ENCODE results near the gene HIVEP3.
"Not testable (repeated sequence)": the region's sequence is repeated elsewhere in the genome, so short reads cannot be mapped to it uniquely, and the experiment has no call there.

The HIVEP3 gene

GRCh38 chr1:41580520-41581172 is 338.1 kb downstream of the HIVEP3 start:
- no peak for DNase-seq (ENCODE audit: low read depth)

- DNase-seq (ENCODE audit: low read depth): no peak
Measured at GRCh38 chr1:41580021-41580420, 338.7 kb downstream of the HIVEP3 start.

DNA sequence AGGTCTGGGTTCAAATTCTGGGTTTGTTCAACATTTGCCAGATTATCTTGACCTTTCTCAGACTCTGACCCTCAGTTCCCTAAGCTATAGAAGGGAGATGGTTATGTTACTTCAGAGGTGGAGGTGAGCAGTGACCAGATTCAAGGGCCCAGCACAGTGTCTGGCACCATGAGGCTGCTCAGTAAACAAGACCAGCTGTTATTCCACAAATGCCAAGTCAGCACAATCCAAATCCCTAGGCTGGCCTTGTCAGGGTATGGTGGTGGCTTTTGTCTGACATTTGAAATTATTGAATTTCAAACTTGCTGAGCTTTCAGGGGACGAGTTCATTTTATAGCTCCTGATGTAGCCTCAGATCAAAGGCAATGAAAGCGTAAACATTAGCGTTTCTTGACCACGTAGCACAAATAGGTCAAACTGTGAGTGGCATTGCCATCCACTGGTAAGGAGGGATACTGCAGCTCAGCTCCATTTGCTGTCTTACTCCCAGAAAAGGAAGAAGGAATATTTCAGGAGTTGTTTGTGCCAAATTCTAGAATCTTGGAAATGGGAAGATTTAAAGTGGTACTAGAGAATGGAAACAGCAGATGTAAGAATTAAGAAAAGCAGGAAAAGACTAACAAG is 339.9 kb downstream of the HIVEP3 start:
- no peak for DNase-seq (ENCODE audit: low read depth)

DNA sequence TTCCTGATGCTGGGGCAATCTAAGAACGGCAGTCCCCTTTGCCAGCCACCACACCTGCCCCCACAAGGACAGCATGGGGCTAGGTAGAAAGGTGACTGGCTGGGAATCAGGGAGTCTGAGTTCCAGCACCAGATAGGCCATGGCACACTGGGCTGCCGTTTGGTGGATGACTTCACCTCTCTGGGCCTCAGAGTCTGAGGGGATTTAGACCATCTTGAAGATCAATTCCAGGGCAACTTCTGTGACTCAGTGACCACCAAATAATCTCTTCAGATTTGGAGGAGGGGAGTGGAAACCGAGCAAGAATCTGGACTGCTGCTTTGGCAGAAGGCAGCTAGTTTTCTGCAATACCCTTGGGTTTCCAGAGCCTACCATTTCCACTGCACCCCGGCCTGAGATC is 342.1 kb downstream of the HIVEP3 start:
- no peak for DNase-seq (ENCODE audit: low read depth)

DNA sequence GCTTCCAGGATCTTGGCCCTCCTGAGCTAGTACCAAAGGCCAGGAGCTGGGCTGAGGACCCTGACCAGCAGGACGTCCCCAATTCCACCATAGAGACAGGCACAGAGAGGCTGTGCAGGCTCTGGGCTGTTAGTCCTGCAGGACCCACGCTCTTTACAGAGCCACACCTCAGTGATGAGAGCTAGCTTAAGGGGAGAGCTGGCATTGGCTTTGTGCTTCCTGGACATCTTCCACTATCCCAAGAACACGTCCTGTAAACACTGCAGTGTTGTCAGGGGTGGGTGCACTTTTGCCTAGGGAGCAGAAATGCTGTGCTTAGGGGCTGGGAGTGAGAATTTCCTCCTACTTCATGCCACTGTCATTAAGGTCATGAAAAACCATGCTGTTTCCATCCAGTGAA is 342.5 kb downstream of the HIVEP3 start:
- no peak for DNase-seq (ENCODE audit: low read depth)

DNA sequence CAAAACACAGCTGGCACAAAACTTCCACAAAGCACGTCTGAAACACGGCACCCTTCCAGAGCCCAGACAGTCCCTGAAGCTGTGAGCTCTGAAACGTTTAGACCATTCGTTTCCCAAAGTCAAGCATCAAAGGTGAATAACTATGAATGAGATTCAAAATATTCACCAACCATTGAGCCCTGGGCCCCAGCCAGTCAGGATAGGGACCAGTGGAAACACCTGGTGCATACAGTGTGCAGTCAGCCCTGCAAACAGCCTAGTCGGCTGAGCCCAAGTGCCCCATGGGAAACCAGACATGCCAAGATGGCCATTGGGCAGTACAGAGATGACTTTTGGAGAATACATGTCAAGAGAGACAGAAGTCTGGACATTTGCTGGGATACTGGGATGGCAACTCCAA is 343.9 kb downstream of the HIVEP3 start:
- no peak for DNase-seq (ENCODE audit: low read depth)

DNA sequence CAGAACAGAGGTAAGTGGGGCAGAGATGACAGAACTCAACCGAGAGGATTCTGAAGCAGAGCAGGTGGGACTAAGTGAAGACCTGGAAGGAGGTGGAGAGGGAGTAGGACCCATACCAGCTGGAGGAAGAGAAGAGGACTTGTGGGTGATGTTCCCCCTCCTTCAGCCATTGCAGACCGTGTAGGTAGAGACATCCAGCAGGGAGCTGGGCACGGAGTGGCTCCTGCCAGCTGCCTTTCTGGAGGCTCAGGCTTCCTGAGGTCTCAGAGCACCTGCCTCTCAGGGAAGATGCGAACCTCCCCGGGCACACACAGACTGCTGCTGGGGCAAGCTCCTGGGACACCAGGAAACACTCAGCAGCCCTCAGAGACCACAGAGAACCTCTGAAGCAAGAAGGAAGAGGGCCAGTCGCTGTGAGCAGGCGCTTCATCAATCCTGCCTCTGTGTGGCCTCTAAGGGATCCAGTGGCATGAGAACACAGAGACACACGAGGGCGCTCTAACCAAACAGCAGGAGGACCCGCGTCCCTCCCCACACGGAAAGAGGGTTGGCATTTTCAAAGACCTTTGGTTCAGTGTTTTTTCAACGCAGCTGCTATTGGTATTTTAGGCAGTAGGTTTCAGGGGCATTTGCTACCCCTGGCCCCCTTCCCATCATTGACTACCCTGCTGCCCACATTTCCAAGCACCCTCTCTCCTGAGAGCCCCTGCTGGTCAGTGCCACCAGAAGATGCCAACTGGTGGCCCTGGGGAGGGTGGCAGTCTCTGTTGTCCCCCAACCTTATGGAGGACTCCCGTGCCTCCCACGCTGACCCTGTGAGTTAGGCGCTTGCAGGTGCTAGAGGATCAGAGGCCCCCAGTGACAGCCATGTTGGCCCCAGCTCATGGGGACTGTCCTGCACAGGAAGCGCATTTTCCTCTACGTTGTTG is 344.7 kb downstream of the HIVEP3 start:
- DNase-seq (ENCODE audit: low read depth): peak; percentile 63

GRCh38 chr1:41573194-41573593 is 345.5 kb downstream of the HIVEP3 start:
- no peak for DNase-seq (ENCODE audit: low read depth)

DNA sequence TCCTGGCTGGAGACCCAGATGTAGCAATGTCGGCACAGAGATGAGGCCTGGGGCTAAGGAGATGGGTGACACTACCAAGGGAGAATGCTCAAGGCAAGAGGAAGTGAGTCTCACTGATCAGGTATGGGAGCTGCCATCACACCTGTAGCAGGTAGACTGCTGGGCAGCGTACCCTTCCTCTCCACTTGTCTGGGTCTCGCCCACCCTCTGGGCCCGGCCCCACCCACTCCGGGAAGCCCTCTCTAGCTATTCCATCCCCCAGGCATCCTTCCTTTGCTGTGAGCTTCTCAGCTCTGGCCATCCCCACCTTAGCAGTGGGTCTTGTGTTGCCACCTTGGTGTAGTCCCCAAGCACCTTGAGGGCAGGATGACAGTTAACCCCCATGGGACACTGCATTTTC is 346.5 kb downstream of the HIVEP3 start:
- DNase-seq (ENCODE audit: low read depth): no peak

GRCh38 chr1:41571041-41571440 is 347.7 kb downstream of the HIVEP3 start:
- DNase-seq (ENCODE audit: low read depth): no peak

GRCh38 chr1:41568204-41568603 is 350.5 kb downstream of the HIVEP3 start:
- DNase-seq (ENCODE audit: low read depth): no peak

DNA sequence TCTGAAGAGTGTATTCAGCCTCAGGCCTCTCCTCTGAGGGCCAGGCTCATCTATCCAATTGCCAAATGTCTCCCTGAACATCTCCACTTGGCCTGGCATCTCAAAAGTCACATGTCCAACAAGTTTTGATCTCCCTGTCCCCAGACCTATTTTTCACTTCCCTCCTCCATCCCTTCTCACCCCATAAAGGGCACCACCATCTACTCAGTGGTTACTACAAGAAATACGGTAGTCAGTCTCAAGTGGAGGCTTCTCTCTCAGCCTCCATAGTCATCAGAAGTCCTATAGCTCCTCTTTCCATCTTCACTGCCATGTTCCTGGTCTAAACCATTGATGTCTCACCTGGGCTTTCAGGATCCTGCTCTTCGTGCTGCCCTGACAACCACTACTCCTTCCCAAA is 351.8 kb downstream of the HIVEP3 start:
- no peak for DNase-seq (ENCODE audit: low read depth)

- no peak for DNase-seq (ENCODE audit: low read depth)
Measured at GRCh38 chr1:41566274-41566885, 352.3 kb downstream of the HIVEP3 start.

DNA sequence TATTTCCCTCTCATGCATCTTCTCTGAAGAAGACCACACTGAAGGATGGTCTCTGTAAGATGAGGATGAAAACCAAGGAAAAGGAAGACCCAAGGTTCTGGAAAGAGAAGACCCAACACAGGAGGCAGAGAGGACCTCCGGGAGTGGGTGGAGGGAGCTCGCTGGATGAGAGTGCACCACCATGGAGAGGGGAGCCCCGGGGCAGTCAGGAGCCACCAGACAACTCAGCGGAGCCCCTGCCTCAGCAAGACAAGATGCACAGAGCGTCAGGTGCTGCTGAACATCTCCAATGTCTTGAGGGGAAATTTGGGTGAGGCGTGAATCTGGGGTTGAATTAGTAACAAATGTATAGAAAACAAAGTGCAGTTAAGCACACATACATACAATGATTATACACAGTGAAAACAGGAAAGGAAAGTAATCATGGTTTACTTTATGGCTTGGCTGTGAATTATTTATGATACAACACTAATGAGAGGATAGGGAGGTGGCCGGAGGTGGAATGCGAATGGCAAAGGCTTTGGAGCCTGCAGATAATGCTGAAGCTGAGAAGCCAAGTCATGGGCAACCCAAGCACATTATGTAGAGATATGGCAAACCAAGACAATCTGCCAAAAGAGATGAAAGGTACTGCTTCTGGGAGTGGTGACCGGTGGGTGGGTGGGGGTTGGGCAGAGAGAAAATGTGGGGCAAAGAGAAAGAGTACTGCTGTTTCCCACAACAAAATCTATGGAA is 353.8 kb downstream of the HIVEP3 start:
- DNase-seq (ENCODE audit: low read depth): no peak

GRCh38 chr1:41562328-41562727 is 356.4 kb downstream of the HIVEP3 start:
- DNase-seq (ENCODE audit: low read depth): no peak

GRCh38 chr1:41560931-41561330 is 357.8 kb downstream of the HIVEP3 start:
- DNase-seq (ENCODE audit: low read depth): no peak

DNA sequence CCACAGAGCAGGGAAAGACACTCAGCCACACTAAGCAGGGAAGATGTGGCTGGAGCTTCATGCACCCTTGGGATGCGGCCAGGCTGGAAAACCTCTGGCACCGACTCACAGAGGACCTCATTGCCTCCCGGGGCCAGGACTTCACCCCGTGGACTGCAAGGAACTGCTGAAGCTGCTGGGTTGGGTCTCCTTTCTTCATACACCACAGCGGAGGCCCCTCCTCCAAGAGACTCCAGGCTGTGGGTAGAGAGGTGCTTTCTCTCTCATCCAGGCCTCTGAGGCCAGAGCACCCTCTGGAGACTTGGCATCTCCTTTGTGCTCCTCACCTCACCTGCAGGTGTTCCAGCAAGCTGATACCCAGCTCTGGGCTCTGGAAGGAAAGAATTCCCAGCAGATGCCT is 358.2 kb downstream of the HIVEP3 start:
- DNase-seq (ENCODE audit: low read depth): no peak

DNA sequence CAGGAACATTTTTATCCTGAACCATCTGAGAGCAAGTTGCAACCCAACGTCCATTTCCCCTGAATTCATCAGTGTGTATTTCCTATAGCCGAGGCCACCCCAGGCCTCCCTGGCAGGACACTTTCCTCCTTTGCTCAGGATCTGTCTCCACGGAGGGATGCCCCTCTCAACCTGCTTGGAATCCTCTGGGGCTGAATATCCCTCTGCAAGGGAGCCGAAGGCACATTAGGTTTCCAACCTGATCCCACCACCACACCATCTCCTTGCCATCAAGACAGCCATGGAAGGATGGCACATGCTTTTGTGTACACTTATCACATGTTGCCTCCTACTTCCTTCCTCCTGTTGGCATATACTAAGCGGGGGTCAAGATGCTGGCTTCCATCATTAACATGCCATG is 359.4 kb downstream of the HIVEP3 start:
- no peak for DNase-seq (ENCODE audit: low read depth)

GRCh38 chr1:41558761-41559171 is 360.0 kb downstream of the HIVEP3 start:
- no peak for DNase-seq (ENCODE audit: low read depth)

DNA sequence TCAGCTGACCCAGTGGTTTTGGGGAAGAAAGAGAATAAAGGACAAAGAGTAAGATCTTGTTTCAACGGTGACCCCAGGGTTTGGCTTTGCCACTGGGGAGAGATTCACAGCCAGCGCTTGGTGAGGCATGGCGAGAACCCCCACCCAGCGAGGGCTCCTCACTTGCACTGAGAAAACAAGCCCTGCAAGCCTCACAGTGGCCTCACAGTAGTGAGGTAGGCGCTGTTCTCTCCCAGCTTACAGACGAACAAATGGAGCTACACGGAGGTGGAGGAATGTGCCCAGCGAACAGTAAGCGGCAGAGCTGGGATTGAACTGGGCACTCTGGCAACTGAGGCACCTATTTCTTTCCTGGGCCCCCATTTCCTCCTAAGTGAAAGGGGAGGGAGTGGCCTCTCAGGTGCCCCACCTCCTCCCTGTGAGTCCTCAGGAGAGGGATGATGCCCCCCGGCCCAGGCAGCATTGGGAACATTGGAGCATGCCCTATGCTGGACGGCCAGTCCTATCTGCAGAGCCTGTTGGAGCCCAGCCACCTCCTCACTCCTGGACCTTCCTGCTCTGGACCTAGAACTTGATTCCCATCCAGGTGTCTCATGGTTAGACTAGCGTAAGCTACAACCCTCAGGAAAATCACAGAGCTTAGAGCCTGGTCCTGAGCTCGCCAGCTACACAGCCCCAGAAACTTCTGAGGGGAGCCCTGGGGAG is 360.8 kb downstream of the HIVEP3 start:
- no peak for DNase-seq (ENCODE audit: low read depth)

DNA sequence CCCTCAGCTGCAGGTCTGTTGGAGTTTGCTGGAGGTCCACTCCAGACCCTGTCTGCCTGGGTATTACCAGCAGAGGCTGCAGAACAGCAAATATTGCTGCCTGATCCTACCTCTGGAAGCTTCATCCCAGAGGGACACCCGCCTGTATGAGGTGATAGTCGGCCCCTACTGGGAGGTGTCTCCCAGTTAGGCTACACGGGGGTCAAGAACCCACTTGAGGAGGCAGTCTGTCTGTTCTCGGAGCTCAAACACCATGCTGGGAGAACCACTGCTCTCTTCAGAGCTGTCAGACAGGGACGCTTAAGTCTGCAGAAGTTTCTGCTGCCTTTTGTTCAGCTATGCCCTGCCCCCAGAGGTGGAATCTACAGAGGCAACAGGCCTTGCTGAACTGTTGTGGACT is 364.0 kb downstream of the HIVEP3 start:
- not testable (repeated sequence) for DNase-seq (ENCODE audit: low read depth)

Data from activated T-helper 9 cell treated with anti-CD3 and anti-CD28 coated beads, Interleukin-2, amount 50 U/mL, for 16 hours (primary cell).